ENCODE data around the gene GRK1.

GRCh38 chr13:113769106-113769505, 102.1 kb downstream of the GRK1 start:
- TF ChIP-seq CTCF (IDR thresholded peaks at IDR 0.05; ENCODE audit: insufficient read depth, low read depth, low read length) (no peak), EZH2 (IDR thresholded peaks at IDR 0.05; ENCODE audit: insufficient read depth, low read length) (no peak)
